ENCODE measurements around the gene CDNF.

Gene CDNF

DNA sequence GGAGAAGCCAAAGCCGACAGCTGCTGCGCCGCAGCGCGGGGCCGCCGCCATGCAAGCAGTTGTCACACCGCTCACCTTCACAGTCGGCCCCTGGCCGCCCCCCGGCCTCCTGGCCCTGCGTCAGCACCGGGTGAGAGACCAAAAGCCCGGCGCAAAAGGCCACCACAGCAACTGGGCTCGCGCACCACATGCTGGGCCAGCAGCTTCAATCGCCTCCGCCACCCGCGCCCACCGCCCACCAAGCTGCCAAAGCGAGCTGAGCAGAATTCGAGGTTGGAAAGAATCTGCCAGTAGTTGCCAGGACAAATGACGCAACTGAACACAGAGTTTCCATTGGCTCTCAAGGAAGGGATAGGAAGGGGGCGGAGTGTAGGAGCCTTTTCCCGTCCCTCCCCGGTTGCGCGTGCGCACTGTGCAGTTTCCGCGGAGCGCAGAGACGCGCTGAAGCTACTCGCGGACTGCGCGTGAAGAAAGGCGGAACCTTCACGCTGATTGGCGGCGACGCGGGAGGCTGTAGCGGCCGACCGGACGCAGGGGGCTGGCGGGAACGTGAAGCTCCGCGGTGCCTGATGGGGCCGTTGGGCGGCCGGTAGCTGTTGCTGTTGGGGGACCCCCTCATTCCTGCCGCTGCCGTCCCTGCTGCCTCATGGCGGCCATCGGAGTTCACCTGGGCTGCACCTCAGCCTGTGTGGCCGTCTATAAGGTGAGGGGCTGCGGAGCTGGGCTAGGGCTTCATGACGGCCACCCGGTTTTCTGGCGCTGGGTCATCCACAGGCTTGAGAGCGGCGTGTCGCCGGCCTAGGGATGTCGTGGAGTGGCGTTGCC lies at the start of gene CDNF, which contains the start of the genes HSPA14 and MSANTD7:
Gene CDNF, minus strand, starts transcription at position 281 of the 825 bp plus-strand sequence. Its CDS starts 91 bp downstream, at position 190.
Gene HSPA14, plus strand, starts transcription at position 550 of the 825 bp plus-strand sequence. Its CDS starts 97 bp downstream, at position 647.
Gene MSANTD7, plus strand, starts transcription at position 550 of the 825 bp plus-strand sequence. CDS start 3,979 bp downstream, outside the sequence.
- no peaks in the 10 kb centered on the region for H3K9me3 ChIP-seq (replicated peaks; ENCODE audit: insufficient read depth, low read length)
- peak within 1 kb of the TSS; percentile 71 for H3K27ac ChIP-seq (ENCODE audit: low read length)
- H3K9me2 ChIP-seq (replicated peaks; ENCODE audit: insufficient read depth, low read length): no peaks in the 10 kb centered on the region
- peak within 1 kb of the TSS; percentile 85 for H3K4me2 ChIP-seq (ENCODE audit: low read depth, low read length)
- TF ChIP-seq EZH2 (optimal IDR thresholded peaks at IDR 0.05; ENCODE audit: low read depth, low read length) (no peak), EZH2phosphoT487 (IDR thresholded peaks at IDR 0.05; ENCODE audit: low read length) (no peak)
- TF ChIP-seq, protein P1, sequence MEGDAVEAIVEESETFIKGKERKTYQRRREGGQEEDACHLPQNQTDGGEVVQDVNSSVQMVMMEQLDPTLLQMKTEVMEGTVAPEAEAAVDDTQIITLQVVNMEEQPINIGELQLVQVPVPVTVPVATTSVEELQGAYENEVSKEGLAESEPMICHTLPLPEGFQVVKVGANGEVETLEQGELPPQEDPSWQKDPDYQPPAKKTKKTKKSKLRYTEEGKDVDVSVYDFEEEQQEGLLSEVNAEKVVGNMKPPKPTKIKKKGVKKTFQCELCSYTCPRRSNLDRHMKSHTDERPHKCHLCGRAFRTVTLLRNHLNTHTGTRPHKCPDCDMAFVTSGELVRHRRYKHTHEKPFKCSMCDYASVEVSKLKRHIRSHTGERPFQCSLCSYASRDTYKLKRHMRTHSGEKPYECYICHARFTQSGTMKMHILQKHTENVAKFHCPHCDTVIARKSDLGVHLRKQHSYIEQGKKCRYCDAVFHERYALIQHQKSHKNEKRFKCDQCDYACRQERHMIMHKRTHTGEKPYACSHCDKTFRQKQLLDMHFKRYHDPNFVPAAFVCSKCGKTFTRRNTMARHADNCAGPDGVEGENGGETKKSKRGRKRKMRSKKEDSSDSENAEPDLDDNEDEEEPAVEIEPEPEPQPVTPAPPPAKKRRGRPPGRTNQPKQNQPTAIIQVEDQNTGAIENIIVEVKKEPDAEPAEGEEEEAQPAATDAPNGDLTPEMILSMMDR (IDR thresholded peaks at IDR 0.05; ENCODE audit: low read length): no peak
- peak within 1 kb of the TSS; percentile 98 for H3K9ac ChIP-seq (ENCODE audit: low read length)
- peaks cover 4% of the 10 kb centered on the region; the same call in 1 of the 2 replicates for H3K4me1 ChIP-seq (ENCODE audit: low read length)
- no peaks in the 10 kb centered on the region for H3K27me3 ChIP-seq (replicated peaks; ENCODE audit: insufficient read depth, low read length)
- H3F3A ChIP-seq (ENCODE audit: insufficient read depth, low read length): no peaks in the 10 kb centered on the region
- H2AFZ ChIP-seq (ENCODE audit: low read length): peak within 1 kb of the TSS; percentile 72
- H4K20me1 ChIP-seq (ENCODE audit: insufficient read depth, low read length): no peaks in the 10 kb centered on the region
- H3K36me3 ChIP-seq (replicated peaks; ENCODE audit: insufficient read depth, low read length): peaks cover 7% of the 10 kb centered on the region
- H3K4me3 ChIP-seq (ENCODE audit: low read length): peak within 1 kb of the TSS; percentile 98
- DNase-seq: peak; percentile 100
- H3K79me2 ChIP-seq (ENCODE audit: low read length): peaks cover 48% of the 10 kb centered on the region

DNA sequence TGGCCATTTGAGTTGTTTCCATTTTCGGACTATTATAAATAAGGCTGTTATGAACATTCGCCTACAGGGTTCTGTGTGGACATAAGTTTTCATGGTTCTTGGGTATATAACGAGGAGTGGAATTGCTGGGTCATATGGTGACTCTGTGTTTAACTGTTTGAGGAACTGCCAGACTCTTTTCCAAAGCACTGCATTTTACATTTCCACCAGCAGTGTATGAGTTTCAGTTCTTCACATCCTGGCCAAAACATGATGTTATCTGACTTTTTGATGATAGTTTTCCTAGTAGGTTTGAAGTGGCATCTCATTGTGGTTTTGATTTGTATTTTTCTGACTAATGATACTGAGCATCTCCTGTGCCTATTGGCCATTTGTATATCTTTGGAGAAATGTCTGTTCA lies 46.2 kb upstream of the CDNF start:
- DNase-seq: no peak
- H2AFZ ChIP-seq (ENCODE audit: low read length): no peak overlapping the region
- TF ChIP-seq, protein P1 (IDR thresholded peaks at IDR 0.05; ENCODE audit: low read length): no peak
- TF ChIP-seq EZH2phosphoT487 (IDR thresholded peaks at IDR 0.05; ENCODE audit: low read length) (no peak), EZH2 (optimal IDR thresholded peaks at IDR 0.05; ENCODE audit: low read depth, low read length) (no peak)
- H3K4me1 ChIP-seq (ENCODE audit: low read length): peaks cover 8% of the 10 kb centered on the region
- no peaks in the 10 kb centered on the region for H3K9me3 ChIP-seq (replicated peaks; ENCODE audit: insufficient read depth, low read length)
- H4K20me1 ChIP-seq (ENCODE audit: insufficient read depth, low read length): no peaks in the 10 kb centered on the region
- no peak overlapping the region for H3K4me3 ChIP-seq (ENCODE audit: low read length)
- H3K27me3 ChIP-seq (replicated peaks; ENCODE audit: insufficient read depth, low read length): no peaks in the 10 kb centered on the region
- peaks cover 14% of the 10 kb centered on the region for H3K36me3 ChIP-seq (replicated peaks; ENCODE audit: insufficient read depth, low read length)
- no peak overlapping the region for H3K27ac ChIP-seq (ENCODE audit: low read length)
- peaks cover 98% of the 10 kb centered on the region for H3K79me2 ChIP-seq (ENCODE audit: low read length)
- H3K9ac ChIP-seq (ENCODE audit: low read length): no peak overlapping the region
- no peaks in the 10 kb centered on the region for H3F3A ChIP-seq (ENCODE audit: insufficient read depth, low read length)
- no peak overlapping the region for H3K4me2 ChIP-seq (ENCODE audit: low read depth, low read length)
- H3K9me2 ChIP-seq (replicated peaks; ENCODE audit: insufficient read depth, low read length): no peaks in the 10 kb centered on the region

DNA sequence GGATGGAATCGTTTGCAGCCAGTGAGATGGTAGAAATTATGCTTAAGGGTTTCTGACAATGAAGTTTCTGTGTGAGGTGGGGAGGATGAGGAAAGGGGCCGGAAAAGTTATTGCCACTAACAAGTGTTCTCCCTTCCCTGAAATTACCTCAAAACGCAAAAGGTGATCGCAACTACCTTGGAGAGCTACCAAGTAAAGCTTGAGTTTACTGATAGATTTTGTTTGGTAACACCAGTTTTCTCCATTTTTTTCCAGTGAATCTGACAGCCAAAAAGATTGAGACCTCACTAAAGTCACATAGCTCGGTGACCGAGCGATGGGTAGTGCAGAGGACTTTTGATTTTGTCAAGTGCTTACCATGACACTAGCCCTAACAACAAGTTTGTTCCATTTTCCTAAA lies 42.4 kb upstream of the CDNF start:
- Histone ChIP-seq H2AFZ (ENCODE audit: low read length) (no peak overlapping the region), H3F3A (ENCODE audit: insufficient read depth, low read length) (no peaks in the 10 kb centered on the region), H3K4me1 (ENCODE audit: low read length) (peaks cover 13% of the 10 kb centered on the region), H3K9me3 (replicated peaks; ENCODE audit: insufficient read depth, low read length) (no peaks in the 10 kb centered on the region), H3K79me2 (ENCODE audit: low read length) (peaks cover 91% of the 10 kb centered on the region), H3K27me3 (replicated peaks; ENCODE audit: insufficient read depth, low read length) (no peaks in the 10 kb centered on the region), H3K36me3 (replicated peaks; ENCODE audit: insufficient read depth, low read length) (peaks cover 8% of the 10 kb centered on the region), H3K9me2 (replicated peaks; ENCODE audit: insufficient read depth, low read length) (no peaks in the 10 kb centered on the region), H3K27ac (ENCODE audit: low read length) (no peak overlapping the region), H3K4me3 (ENCODE audit: low read length) (peak overlapping the region; percentile 80), H4K20me1 (ENCODE audit: insufficient read depth, low read length) (no peaks in the 10 kb centered on the region), H3K4me2 (ENCODE audit: low read depth, low read length) (peak overlapping the region; percentile 78), H3K9ac (ENCODE audit: low read length) (peak overlapping the region; percentile 89; the same call in 1 of the 2 replicates)
- no peak for DNase-seq
- TF ChIP-seq, protein P1 (IDR thresholded peaks at IDR 0.05; ENCODE audit: low read length): no peak
- TF ChIP-seq EZH2 (optimal IDR thresholded peaks at IDR 0.05; ENCODE audit: low read depth, low read length) (no peak), EZH2phosphoT487 (IDR thresholded peaks at IDR 0.05; ENCODE audit: low read length) (no peak)

Measured in MM.1S (cell line).